HG03196 (cell line): ENCODE results near the gene CDKN2AIP.

Experiments used
- ATAC-seq: cut with Tn5 transposase; IDR thresholded peaks from one replicate; pipeline ENCODE4 v1.9.1; 2021; ENCODE audit not compliant: unreplicated experiment

Gene CDKN2AIP

DNA sequence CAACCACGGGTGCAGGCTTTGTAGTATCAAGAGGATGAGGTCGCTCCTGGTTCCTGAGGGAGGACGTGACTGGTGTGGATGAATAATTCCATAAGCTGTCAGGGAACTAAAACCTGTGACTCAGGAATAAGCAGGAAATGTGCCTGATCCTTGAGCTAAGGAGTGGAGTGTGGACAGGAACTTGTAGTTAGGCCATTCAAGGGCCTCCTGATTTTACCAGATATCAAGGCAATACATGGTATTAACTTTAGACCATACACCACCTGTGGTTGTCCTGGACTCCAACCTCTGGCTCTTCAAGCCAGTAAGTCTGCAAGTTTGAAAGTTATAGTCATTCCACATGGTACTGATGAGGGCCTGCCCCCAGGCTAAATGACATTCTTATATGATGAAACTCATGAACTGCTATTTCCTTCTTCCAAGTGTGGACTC is 48.4 kb downstream of the CDKN2AIP start:
- no peak for ATAC-seq

GRCh38 chr4:183493246-183493645 is 48.8 kb downstream of the CDKN2AIP start:
- ATAC-seq = no peak

DNA sequence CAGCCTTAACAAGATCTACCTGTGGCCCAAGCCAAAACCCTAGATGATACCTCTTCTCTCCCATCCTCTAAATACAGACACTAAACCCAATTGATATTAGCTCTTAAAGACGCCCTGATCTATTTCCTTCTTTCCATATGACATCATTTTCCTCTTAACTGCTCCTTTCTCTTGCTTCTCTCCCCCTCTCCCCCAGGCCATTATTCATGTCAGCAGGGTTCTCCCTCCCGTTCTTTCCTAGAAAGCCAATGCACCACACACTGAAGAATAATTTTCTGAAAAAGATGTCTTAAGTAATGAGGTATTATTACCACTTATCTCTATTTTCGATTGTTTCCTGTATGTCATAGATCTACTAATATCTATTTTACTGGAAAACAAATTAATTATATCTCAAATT is 50.7 kb downstream of the CDKN2AIP start:
- ATAC-seq = no peak
